GM18909 (cell line): ENCODE results near the gene PI4KA.
"Not testable (repeated sequence)": the region's sequence is repeated elsewhere in the genome, so short reads cannot be mapped to it uniquely, and the experiment has no call there.

Source experiments
- ATAC-seq: cut with Tn5 transposase; IDR thresholded peaks from one replicate; pipeline ENCODE4 v1.9.1; 2021; ENCODE audit warnings: mild to moderate bottlenecking; ENCODE audit not compliant: unreplicated experiment, poor library complexity

The PI4KA gene

GRCh38 chr22:20674998-20675397 is 183.6 kb downstream of the PI4KA start:
- no peak for ATAC-seq

- no peak for ATAC-seq
These were observed 185.1 kb downstream of the PI4KA start for GRCh38 chr22:20673295-20674195.

- no peak for ATAC-seq
These were observed 185.9 kb downstream of the PI4KA start for GRCh38 chr22:20672732-20673131.

GRCh38 chr22:20672082-20672424 is 186.6 kb downstream of the PI4KA start:
- ATAC-seq, result no peak

- ATAC-seq, result no peak
These were observed 187.1 kb downstream of the PI4KA start for GRCh38 chr22:20671409-20672081.

- not testable (repeated sequence) for ATAC-seq
These were observed 188.0 kb downstream of the PI4KA start for GRCh38 chr22:20670457-20671261.

GRCh38 chr22:20669884-20670283 is 188.7 kb downstream of the PI4KA start:
- not testable (repeated sequence) for ATAC-seq

- not testable (repeated sequence) for ATAC-seq
These were observed 189.1 kb downstream of the PI4KA start for GRCh38 chr22:20669471-20669870.

GRCh38 chr22:20668769-20669168 is 189.8 kb downstream of the PI4KA start:
- ATAC-seq, result not testable (repeated sequence)

GRCh38 chr22:20668226-20668625 is 190.4 kb downstream of the PI4KA start:
- ATAC-seq, result not testable (repeated sequence)

- not testable (repeated sequence) for ATAC-seq
These were observed 191.1 kb downstream of the PI4KA start for GRCh38 chr22:20667548-20667947.

GRCh38 chr22:20666560-20666959 is 192.1 kb downstream of the PI4KA start:
- ATAC-seq, result no peak

- ATAC-seq, result no peak
These were observed 194.0 kb downstream of the PI4KA start for GRCh38 chr22:20664594-20664959.

- no peak for ATAC-seq
These were observed 194.5 kb downstream of the PI4KA start for GRCh38 chr22:20663941-20664593.

- no peak for ATAC-seq
These were observed 195.3 kb downstream of the PI4KA start for GRCh38 chr22:20663137-20663828.

GRCh38 chr22:20662524-20663036 is 196.0 kb downstream of the PI4KA start:
- not testable (repeated sequence) for ATAC-seq

- no peak for ATAC-seq
These were observed 197.1 kb downstream of the PI4KA start for GRCh38 chr22:20661473-20661872.

- ATAC-seq, result no peak
These were observed 198.1 kb downstream of the PI4KA start for GRCh38 chr22:20660441-20661054.

GRCh38 chr22:20659920-20660319 is 198.7 kb downstream of the PI4KA start:
- ATAC-seq, result no peak
